Glutamatergic neuron (in vitro differentiated cells): ENCODE results near the gene TSSK1B. TPM values are rescaled to one million over a fixed set of nuclear protein-coding genes. Genes with fewer than 3 reads are reported as not detected.

ENCODE experiments used
- DNase-seq: peaks from one replicate; pipeline ENCODE4 v3.0.0; 2022
- H3K27ac Mint-ChIP-seq: one replicate; pipeline ENCODE4 v1.8.0; 2020; ENCODE audit warnings: mild to moderate bottlenecking, mixed read lengths, inconsistent platforms; ENCODE audit not compliant: unreplicated experiment
- H3K27me3 Mint-ChIP-seq: one replicate; pipeline ENCODE4 v1.8.0; 2020; ENCODE audit warnings: mild to moderate bottlenecking, moderate library complexity, mixed read lengths, inconsistent platforms; ENCODE audit not compliant: unreplicated experiment
- H3K36me3 Mint-ChIP-seq: one replicate; pipeline ENCODE4 v1.8.0; 2020; ENCODE audit warnings: mild to moderate bottlenecking, mixed read lengths, inconsistent platforms; ENCODE audit not compliant: unreplicated experiment
- H3K4me1 Mint-ChIP-seq: one replicate; pipeline ENCODE4 v1.8.0; 2020; ENCODE audit warnings: mild to moderate bottlenecking, low read depth, mixed read lengths, inconsistent platforms; ENCODE audit not compliant: unreplicated experiment
- H3K4me3 Mint-ChIP-seq: one replicate; pipeline ENCODE4 v1.8.0; 2020; ENCODE audit warnings: mild to moderate bottlenecking, mixed read lengths, inconsistent platforms; ENCODE audit not compliant: unreplicated experiment
- H3K9me3 Mint-ChIP-seq: one replicate; pipeline ENCODE4 v1.8.0; 2020; ENCODE audit warnings: mild to moderate bottlenecking, moderate library complexity, mixed read lengths, inconsistent platforms; ENCODE audit not compliant: unreplicated experiment
- CTCF ChIP-seq: fragments of 200-600 bp; sonication (generic); IDR thresholded peaks from one replicate; pipeline ENCODE4 v1.5.0; 2021; ENCODE audit not compliant: partially characterized antibody, unreplicated experiment
- total RNA-seq: library from RNA; stranded (reverse); fragmentation: NEBNext Ultra II Directional; extraction: Animal tissue kit (Norgen Biotek cat#: 25700); gene quantifications from one replicate; pipeline ENCODE4 v1.2.1, GENCODE V29; 2021; ENCODE audit not compliant: unreplicated experiment

TSSK1B gene
- total RNA-seq, 1 donor from 2014 or later, result 0.54 TPM

GRCh38 chr5:113387844-113388243, 46.9 kb downstream of the TSSK1B start:
- DNase-seq, result no peak

DNA sequence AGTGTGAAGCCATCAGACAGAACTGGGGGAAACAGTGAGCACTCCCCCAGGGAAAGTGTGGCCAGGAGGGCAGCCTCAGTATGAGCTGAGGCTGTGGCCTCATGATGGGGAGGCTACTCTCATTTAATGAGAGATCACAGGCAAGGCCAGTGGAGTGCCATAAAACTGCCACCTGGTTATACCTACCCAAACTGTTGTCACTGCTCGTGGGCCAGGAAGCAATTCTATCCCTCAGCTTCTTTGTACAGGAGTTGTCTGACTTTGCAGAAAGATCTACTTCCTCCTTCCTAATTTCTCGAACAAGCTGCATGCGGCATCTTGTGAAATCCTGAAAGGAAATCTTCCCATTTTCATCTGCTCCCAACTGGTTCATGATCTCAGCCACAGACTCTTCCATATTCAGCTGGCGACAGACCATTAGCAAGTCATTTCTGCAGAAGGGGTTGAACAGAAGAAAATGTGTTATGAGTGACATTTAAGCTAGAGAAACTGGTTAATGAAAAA, 50.0 kb downstream of the TSSK1B start:
- no peaks in the 10 kb centered on the region for H3K4me1 Mint-ChIP-seq
- no peak for TF ChIP-seq CTCF
- no peak for DNase-seq
- no peak overlapping the region for H3K4me3 Mint-ChIP-seq
- peaks cover 1% of the 10 kb centered on the region for H3K9me3 Mint-ChIP-seq
- no peak overlapping the region for H3K27ac Mint-ChIP-seq
- H3K27me3 Mint-ChIP-seq, result no peaks in the 10 kb centered on the region
- H3K36me3 Mint-ChIP-seq, result no peaks in the 10 kb centered on the region

More at GRCh38 chr5:113387844-113388243, 46.9 kb downstream of the TSSK1B start:
- no peaks in the 10 kb centered on the region for H3K4me1 Mint-ChIP-seq
- no peaks in the 10 kb centered on the region for H3K36me3 Mint-ChIP-seq
- no peak for TF ChIP-seq CTCF
- H3K27ac Mint-ChIP-seq, result no peak overlapping the region
- H3K4me3 Mint-ChIP-seq, result no peak overlapping the region
- H3K27me3 Mint-ChIP-seq, result no peaks in the 10 kb centered on the region
- peaks cover 1% of the 10 kb centered on the region for H3K9me3 Mint-ChIP-seq

DNA sequence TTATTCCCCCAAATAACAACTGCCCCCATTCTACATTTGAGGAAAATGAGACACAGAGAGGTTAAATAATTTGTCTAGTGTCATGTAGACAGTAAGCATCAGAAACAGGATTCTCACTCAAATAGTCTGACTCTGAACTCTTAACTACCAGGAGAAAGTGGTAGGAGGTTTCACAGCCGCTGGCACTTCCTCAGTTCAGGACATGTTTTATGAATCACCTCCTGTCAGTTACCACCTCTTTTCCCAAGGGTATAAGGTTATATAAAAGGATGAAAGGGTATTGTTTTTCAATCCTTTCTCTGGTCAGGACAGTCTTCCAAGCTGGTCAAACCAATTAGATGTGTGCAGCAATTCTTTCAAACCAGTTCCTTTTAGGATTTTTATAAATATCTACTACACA, 52.1 kb downstream of the TSSK1B start:
- no peak for DNase-seq
- Mint-ChIP-seq H3K4me1 (no peaks in the 10 kb centered on the region), H3K36me3 (no peaks in the 10 kb centered on the region), H3K27me3 (no peaks in the 10 kb centered on the region), H3K4me3 (no peak overlapping the region), H3K9me3 (peaks cover 1% of the 10 kb centered on the region), H3K27ac (no peak overlapping the region)
- no peak for TF ChIP-seq CTCF

Other genes with a start within 250 kb of the TSSK1B start
- gene MCC, start 53.5 kb upstream of the TSSK1B start, total RNA-seq, result 46.1 TPM
- 39.9 TPM for gene YTHDC2, start 78.7 kb upstream of the TSSK1B start, total RNA-seq